Measurements from ENCODE around the gene CAPN1. TPM values are rescaled to one million over a fixed set of nuclear protein-coding genes. Genes with fewer than 3 reads are reported as not detected.

CAPN1 gene
- total RNA-seq, 6 donors from 2014 or later = 152 to 327 (median 235) TPM

- ATAC-seq (ENCODE audit: low FRiP score in 2 of 2) = no peak
- WGBS, 2 donors = 88 to 91% methylated on average over 2 of the region's 2 CpGs
Measured at GRCh38 chr11:65185171-65185570, 3.4 kb downstream of the CAPN1 start.

DNA sequence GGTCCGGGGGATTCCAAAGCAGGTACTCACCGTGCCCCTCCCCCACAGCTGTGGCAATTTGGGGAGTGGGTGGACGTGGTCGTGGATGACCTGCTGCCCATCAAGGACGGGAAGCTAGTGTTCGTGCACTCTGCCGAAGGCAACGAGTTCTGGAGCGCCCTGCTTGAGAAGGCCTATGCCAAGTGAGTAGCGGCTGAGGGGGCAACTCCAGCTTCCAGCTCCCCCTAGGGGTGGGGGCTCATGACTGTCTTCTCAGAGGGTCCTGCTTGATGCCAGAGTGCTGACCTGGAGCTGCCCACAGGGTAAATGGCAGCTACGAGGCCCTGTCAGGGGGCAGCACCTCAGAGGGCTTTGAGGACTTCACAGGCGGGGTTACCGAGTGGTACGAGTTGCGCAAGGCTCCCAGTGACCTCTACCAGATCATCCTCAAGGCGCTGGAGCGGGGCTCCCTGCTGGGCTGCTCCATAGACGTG lies 4.2 kb downstream of the CAPN1 start:
- no peak for DNase-seq
- WGBS, 2 donors = 86 to 89% methylated on average over 12 to 18 of the region's 18 CpGs
- H3K4me1 ChIP-seq = peaks cover 14 to 29% (median 16%) of the 10 kb centered on the region in 4 donors

More at GRCh38 chr11:65185171-65185570, 3.4 kb downstream of the CAPN1 start:
- TF ChIP-seq POLR2AphosphoS5 (IDR thresholded peaks at IDR 0.05) (no peak), CTCF (IDR thresholded peaks at IDR 0.05) (no peak), EP300 (IDR thresholded peaks at IDR 0.05) (no peak), POLR2A (IDR thresholded peaks at IDR 0.05) (no peak)
- H3K4me1 ChIP-seq = peaks cover 21 to 37% (median 23%) of the 10 kb centered on the region in 4 donors
- H3K27me3 ChIP-seq = no peaks in the 10 kb centered on the region
- H3K36me3 ChIP-seq = peaks cover 17 to 62% (median 50%) of the 10 kb centered on the region in 4 donors
- no peak overlapping the region for H3K27ac ChIP-seq
- no peak overlapping the region for H3K4me3 ChIP-seq
- DNase-seq = no peak
- H3K9me3 ChIP-seq = no peaks in the 10 kb centered on the region

DNA sequence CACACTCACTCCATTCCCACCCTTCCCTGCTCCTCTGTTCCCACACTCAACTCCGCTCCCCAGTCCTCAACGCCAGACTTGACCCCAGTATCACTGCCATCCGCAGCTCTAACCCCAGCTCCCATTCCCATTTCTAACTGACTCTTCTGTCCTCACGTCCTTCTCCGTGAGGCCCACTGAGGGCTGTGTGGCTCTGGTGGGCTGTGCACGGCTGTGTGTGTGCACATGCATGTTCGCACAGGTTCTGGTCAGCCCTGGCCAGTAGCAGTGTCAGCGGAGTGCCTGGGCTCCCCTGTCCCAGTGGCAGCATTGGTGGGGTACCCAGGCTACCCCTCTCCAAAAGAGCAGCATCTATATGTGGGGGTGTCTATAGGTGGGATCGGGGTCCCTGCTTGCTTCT lies 5.0 kb downstream of the CAPN1 start:
- Histone ChIP-seq H3K4me1 (peaks cover 14 to 26% (median 16%) of the 10 kb centered on the region in 4 donors), H3K36me3 (peaks cover 20 to 78% (median 62%) of the 10 kb centered on the region in 4 donors), H3K27ac (no peak overlapping the region), H3K9me3 (no peaks in the 10 kb centered on the region), H3K27me3 (no peaks in the 10 kb centered on the region), H3K4me3 (no peak overlapping the region)
- ATAC-seq (ENCODE audit: low FRiP score in 2 of 2) = no peak
- TF ChIP-seq CTCF (IDR thresholded peaks at IDR 0.05) = no peak
- TF ChIP-seq POLR2AphosphoS5 (IDR thresholded peaks at IDR 0.05) = no peak
- no peak for TF ChIP-seq POLR2A (IDR thresholded peaks at IDR 0.05)
- TF ChIP-seq EP300 (IDR thresholded peaks at IDR 0.05) = no peak
- WGBS, 2 donors = 92 to 98% methylated on average over 9 of the region's 9 CpGs
- DNase-seq = no peak

More for the DNA sequence above, 4.2 kb downstream of the CAPN1 start:
- H3K27me3 ChIP-seq = no peaks in the 10 kb centered on the region
- no peaks in the 10 kb centered on the region for H3K9me3 ChIP-seq
- ATAC-seq (ENCODE audit: low FRiP score in 2 of 2) = no peak
- H3K36me3 ChIP-seq = peaks cover 20 to 70% (median 57%) of the 10 kb centered on the region in 4 donors
- H3K4me3 ChIP-seq = no peak overlapping the region
- TF ChIP-seq POLR2A (IDR thresholded peaks at IDR 0.05) (no peak), POLR2AphosphoS5 (IDR thresholded peaks at IDR 0.05) (no peak)
- H3K27ac ChIP-seq = no peak overlapping the region

- H3K27ac ChIP-seq = no peak overlapping the region
- 93 to 100% methylated on average over 3 to 6 of the region's 6 CpGs for WGBS, 2 donors
- H3K9me3 ChIP-seq = no peaks in the 10 kb centered on the region
- TF ChIP-seq POLR2A (IDR thresholded peaks at IDR 0.05) = no peak
- H3K4me3 ChIP-seq = no peak overlapping the region
- ATAC-seq (ENCODE audit: low FRiP score in 2 of 2) (no peak), DNase-seq (no peak)
- peaks cover 20 to 83% (median 62%) of the 10 kb centered on the region in 4 donors for H3K36me3 ChIP-seq
- H3K27me3 ChIP-seq = no peaks in the 10 kb centered on the region
- peaks cover 14 to 23% (median 16%) of the 10 kb centered on the region in 4 donors for H3K4me1 ChIP-seq
Measured at GRCh38 chr11:65187146-65187675, 5.5 kb downstream of the CAPN1 start.

- DNase-seq = peak in 1 of 2 donors; percentile 66
- Histone ChIP-seq H3K27me3 (no peaks in the 10 kb centered on the region), H3K9me3 (no peaks in the 10 kb centered on the region), H3K36me3 (peaks cover 20 to 90% (median 62%) of the 10 kb centered on the region in 4 donors), H3K27ac (no peak overlapping the region), H3K4me1 (peaks cover 9 to 15% (median 10%) of the 10 kb centered on the region in 4 donors), H3K4me3 (no peak overlapping the region)
- peak; percentile 15 to 17 for ATAC-seq (ENCODE audit: low FRiP score in 2 of 2)
- TF ChIP-seq POLR2A (IDR thresholded peaks at IDR 0.05) (no peak), EP300 (IDR thresholded peaks at IDR 0.05) (no peak), CTCF (IDR thresholded peaks at IDR 0.05) (no peak), POLR2AphosphoS5 (IDR thresholded peaks at IDR 0.05) (no peak)
- WGBS, 2 donors = 92 to 97% methylated on average over 12 to 20 of the region's 20 CpGs
Measured at GRCh38 chr11:65187971-65188461, 6.3 kb downstream of the CAPN1 start.

All from upper lobe of left lung (tissue), 6 donors.